HepG2 (cell line): Measurements from ENCODE around the gene CAMTA2. TPM values are rescaled to one million over a fixed set of nuclear protein-coding genes. Genes with fewer than 3 reads are reported as not detected.
A peak's percentile ranks its signal among the peaks of the same experiment; 100 is the strongest.

Experiments
- BATF2 ChIP-seq: sonication (generic); formaldehyde crosslinking; IDR thresholded peaks from 2 replicates; pipeline ENCODE4 v1.8.0; 2022; ENCODE audit warnings: mild to moderate bottlenecking, missing genetic modification reagents, moderate library complexity
- CHD4 ChIP-seq: fragments of 200-600 bp; sonication (generic); IDR thresholded peaks from 2 replicates; pipeline ENCODE4 v1.7.0; 2017; ENCODE audit warnings: mild to moderate bottlenecking, low read length, borderline replicate concordance
- DZIP1 ChIP-seq: sonication (generic); formaldehyde crosslinking; IDR thresholded peaks from 2 replicates; pipeline ENCODE4 v1.5.0; 2020; ENCODE audit warnings: mild to moderate bottlenecking, missing genetic modification reagents
- FOXC1 ChIP-seq: sonication (generic); formaldehyde crosslinking; IDR thresholded peaks from 2 replicates; pipeline ENCODE4 v1.8.0; 2022; ENCODE audit warnings: mild to moderate bottlenecking, missing genetic modification reagents, borderline replicate concordance
- HMG20B ChIP-seq: conservative IDR thresholded peaks from 2 replicates; pipeline ENCODE4 v1.6.1; 2016; ENCODE audit warnings: missing genetic modification reagents, missing compliant biosample characterization
- HNRNPL ChIP-seq: fragments of 200-400 bp; formaldehyde crosslinking; IDR thresholded peaks from 2 replicates; pipeline ENCODE4 v1.6.1; 2017; ENCODE audit warnings: mild to moderate bottlenecking, low read depth, low read length
- IKZF5 ChIP-seq: IDR thresholded peaks from 2 replicates; pipeline ENCODE4 v1.6.1; 2018; ENCODE audit warnings: missing genetic modification reagents, mild to moderate bottlenecking, missing compliant biosample characterization
- JDP2 ChIP-seq: sonication (generic); formaldehyde crosslinking; IDR thresholded peaks from 2 replicates; pipeline ENCODE4 v1.8.1; 2022; ENCODE audit warnings: missing genetic modification reagents, borderline replicate concordance
- NFE2L1 ChIP-seq: sonication (generic); formaldehyde crosslinking; IDR thresholded peaks from 2 replicates; pipeline ENCODE4 v1.4.0; 2020; ENCODE audit warnings: missing genetic modification reagents, mild to moderate bottlenecking, borderline replicate concordance
- PAXIP1 ChIP-seq: sonication (generic); formaldehyde crosslinking; conservative IDR thresholded peaks from 2 replicates; pipeline ENCODE4 v1.4.0; 2020; ENCODE audit warnings: mild to moderate bottlenecking, missing genetic modification reagents, moderate library complexity
- PHF5A ChIP-seq: IDR thresholded peaks from one replicate; pipeline ENCODE4 v1.6.1; 2018; ENCODE audit warnings: low read depth, missing genetic modification reagents; ENCODE audit not compliant: unreplicated experiment
- SKI ChIP-seq: fragments of 450-650 bp; IDR thresholded peaks from one replicate; pipeline ENCODE4 v1.6.1; 2018; ENCODE audit warnings: mild to moderate bottlenecking; ENCODE audit not compliant: partially characterized antibody
- SNAPC5 ChIP-seq: sonication (generic); formaldehyde crosslinking; IDR thresholded peaks from 2 replicates; pipeline ENCODE4 v1.8.1; 2023; ENCODE audit warnings: mild to moderate bottlenecking, missing genetic modification reagents, borderline replicate concordance
- ZNF230 ChIP-seq: sonication (generic); formaldehyde crosslinking; IDR thresholded peaks from 2 replicates; pipeline ENCODE4 v1.4.0; 2020; ENCODE audit warnings: mild to moderate bottlenecking, missing genetic modification reagents
- ZNF260 ChIP-seq: sonication (generic); formaldehyde crosslinking; IDR thresholded peaks from 2 replicates; pipeline ENCODE4 v1.4.0; 2020; ENCODE audit warnings: missing genetic modification reagents, low read depth, mild to moderate bottlenecking, borderline replicate concordance
- ZNF335 ChIP-seq: sonication (generic); formaldehyde crosslinking; IDR thresholded peaks from 2 replicates; pipeline ENCODE4 v1.4.0; 2020; ENCODE audit warnings: missing genetic modification reagents
- ZNF33A ChIP-seq: sonication (generic); formaldehyde crosslinking; IDR thresholded peaks from 2 replicates; pipeline ENCODE4 v1.5.1; 2020; ENCODE audit warnings: missing genetic modification reagents, mild to moderate bottlenecking, moderate library complexity, borderline replicate concordance
- ZNF354B ChIP-seq: sonication (generic); formaldehyde crosslinking; IDR thresholded peaks from 2 replicates; pipeline ENCODE4 v1.8.0; 2022; ENCODE audit warnings: mild to moderate bottlenecking, missing genetic modification reagents
- ZNF629 ChIP-seq: sonication (generic); formaldehyde crosslinking; conservative IDR thresholded peaks from 2 replicates; pipeline ENCODE4 v1.5.0; 2020; ENCODE audit warnings: missing genetic modification reagents
- ZNF839 ChIP-seq: sonication (generic); formaldehyde crosslinking; IDR thresholded peaks from 2 replicates; pipeline ENCODE4 v1.4.0; 2020; ENCODE audit warnings: missing genetic modification reagents, mild to moderate bottlenecking, borderline replicate concordance
- ZNF879 ChIP-seq: sonication (generic); formaldehyde crosslinking; IDR thresholded peaks from 2 replicates; pipeline ENCODE4 v1.8.1; 2023; ENCODE audit warnings: missing genetic modification reagents
- polyA plus RNA-seq, 8 experiments: library from polyadenylated mRNA; depleted of rRNA in 3 of 8; stranded (reverse) in 7 of 8; unstranded in 1 of 8; fragments of >200 nt; fragmentation: Illumina TruSeq in 4 of 8; extraction: Trizol in 4 of 8; gene quantifications; 2 replicates each; pipeline versions ENCODE4 v1.2.1 to v1.2.3, GENCODE V29; 2011 to 2016; ENCODE audit warnings: low read depth in 4 of 8, missing spikeins in 1 of 8, mixed read lengths in 1 of 8; ENCODE audit not compliant: insufficient read depth in 1 of 8
- total RNA-seq, 5 experiments: library from RNA; depleted of rRNA; stranded (reverse); fragments of >200 nt; fragmentation: Illumina TruSeq; extraction: Trizol; gene quantifications; 2 replicates each; pipeline ENCODE4 v1.2.3, GENCODE V29; 2016; ENCODE audit warnings: low read depth in 1 of 5

Gene CAMTA2
- total and polyA plus RNA-seq, 2 of the 13 experiments (the other 11 are each of a cell fraction or from before 2014, with no cell fraction given): 4.1 to 7.1 TPM

GRCh38 chr17:4997302-4998026 is 10.0 kb upstream of the CAMTA2 start, which contains the start of the genes INCA1 and KIF1C (continued):
- TF ChIP-seq DZIP1 (CRISPR knock-in tag) (peak; percentile 31; the same call in 1 of the 2 replicates), PHF5A (CRISPR knock-in tag) (peak; percentile 53), ZNF879 (no peak), ZNF230 (no peak), ZNF629 (CRISPR knock-in tag) (no peak), NFE2L1 (CRISPR knock-in tag) (no peak), ZNF260 (no peak), ZNF839 (CRISPR knock-in tag) (0 out of 2 replicates have a peak, but pooled peaks have one; percentile 42), HMG20B (no peak), ZNF354B (CRISPR knock-in tag) (no peak), ZNF33A (no peak), BATF2 (CRISPR knock-in tag) (no peak), IKZF5 (CRISPR knock-in tag) (no peak; the same call in 1 of the 2 replicates), SNAPC5 (no peak), JDP2 (no peak), HNRNPL (no peak), PAXIP1 (no peak), CHD4 (no peak), ZNF335 (CRISPR knock-in tag) (no peak; the same call in 1 of the 2 replicates), SKI (peak; percentile 49), FOXC1 (CRISPR knock-in tag) (no peak)
